Measurements from ENCODE around the gene NOXA1. TPM values are rescaled to one million over a fixed set of nuclear protein-coding genes. Genes with fewer than 3 reads are reported as not detected.

Gene NOXA1
- total and polyA plus RNA-seq, 2 of the 8 experiments (the other 6 are each of a cell fraction or from before 2014, with no cell fraction given): 0.34 to 0.91 TPM

- TF ChIP-seq EP300 (IDR thresholded peaks at IDR 0.05; ENCODE audit: borderline replicate concordance in 1 of 2, low read depth in 2 of 2, low read length in 2 of 2) (no peak), CTBP2 (IDR thresholded peaks at IDR 0.05; ENCODE audit: borderline replicate concordance, insufficient read depth, insufficient read length, low read length) (no peak), TCF12 (IDR thresholded peaks at IDR 0.05; ENCODE audit: low read depth, low read length) (no peak), TEAD4 (IDR thresholded peaks at IDR 0.05; ENCODE audit: low read depth, low read length) (no peak), PHF8 (conservative IDR thresholded peaks at IDR 0.05; ENCODE audit: low read depth, low read length) (no peak)
These were observed 7.0 kb downstream of the NOXA1 start (continued) for GRCh38 chr9:137429974-137430722.
